Keratinocyte (primary cell): ENCODE results near the gene UROC1.

ENCODE experiments used
- CTCF ChIP-seq, 3 experiments: IDR thresholded peaks in 1 of 3; conservative IDR thresholded peaks in 1 of 3; optimal IDR thresholded peaks in 1 of 3; 2 replicates in 2 of 3; 3 replicates in 1 of 3; pipeline versions ENCODE3 to v1.5.1; 2011; ENCODE audit warnings: low read length in 3 of 3, mild to moderate bottlenecking in 3 of 3, moderate library complexity in 2 of 3, control low read depth in 1 of 3, inconsistent platforms in 1 of 3; ENCODE audit not compliant: insufficient read depth in 2 of 3; ENCODE audit errors: extremely low read depth in 1 of 3
- EZH2 ChIP-seq: IDR thresholded peaks from one replicate; pipeline ENCODE4 v1.6.1; 2012; ENCODE audit warnings: inconsistent platforms, mild to moderate bottlenecking, low read length, moderate library complexity

- TF ChIP-seq CTCF (optimal IDR thresholded peaks at IDR 0.05 in 1 of 3, IDR thresholded peaks at IDR 0.05 in 1 of 3, conservative IDR thresholded peaks at IDR 0.05 in 1 of 3; ENCODE audit: extremely low read depth in 1 of 3, insufficient read depth in 2 of 3, low read length in 3 of 3): no peak
- no peak for TF ChIP-seq EZH2
Observed at GRCh38 chr3:126530171-126531050, 12.8 kb upstream of the UROC1 start.
